ENCODE data around the gene EDC4. TPM values are rescaled to one million over a fixed set of nuclear protein-coding genes. Genes with fewer than 3 reads are reported as not detected.

The EDC4 gene
- total RNA-seq, 1 experiment from 2014 or later: 100 TPM

GRCh38 chr16:67926181-67926750 lies 53.4 kb downstream of the EDC4 start:
- intact Hi-C loops (cut with micrococcal nuclease): no loop called here
- TF ChIP-seq SIN3A (IDR thresholded peaks at IDR 0.05; ENCODE audit: low read depth): no peak
- TF ChIP-seq, protein P1, sequence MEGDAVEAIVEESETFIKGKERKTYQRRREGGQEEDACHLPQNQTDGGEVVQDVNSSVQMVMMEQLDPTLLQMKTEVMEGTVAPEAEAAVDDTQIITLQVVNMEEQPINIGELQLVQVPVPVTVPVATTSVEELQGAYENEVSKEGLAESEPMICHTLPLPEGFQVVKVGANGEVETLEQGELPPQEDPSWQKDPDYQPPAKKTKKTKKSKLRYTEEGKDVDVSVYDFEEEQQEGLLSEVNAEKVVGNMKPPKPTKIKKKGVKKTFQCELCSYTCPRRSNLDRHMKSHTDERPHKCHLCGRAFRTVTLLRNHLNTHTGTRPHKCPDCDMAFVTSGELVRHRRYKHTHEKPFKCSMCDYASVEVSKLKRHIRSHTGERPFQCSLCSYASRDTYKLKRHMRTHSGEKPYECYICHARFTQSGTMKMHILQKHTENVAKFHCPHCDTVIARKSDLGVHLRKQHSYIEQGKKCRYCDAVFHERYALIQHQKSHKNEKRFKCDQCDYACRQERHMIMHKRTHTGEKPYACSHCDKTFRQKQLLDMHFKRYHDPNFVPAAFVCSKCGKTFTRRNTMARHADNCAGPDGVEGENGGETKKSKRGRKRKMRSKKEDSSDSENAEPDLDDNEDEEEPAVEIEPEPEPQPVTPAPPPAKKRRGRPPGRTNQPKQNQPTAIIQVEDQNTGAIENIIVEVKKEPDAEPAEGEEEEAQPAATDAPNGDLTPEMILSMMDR (IDR thresholded peaks at IDR 0.05 in 2 of 3, conservative IDR thresholded peaks at IDR 0.05 in 1 of 3; ENCODE audit: borderline replicate concordance in 1 of 3, insufficient read depth in 1 of 3, low read depth in 2 of 3, low read length in 2 of 3): peak in 2 of 3 experiments; percentile 25 to 33; a peak in 3 of 6 replicates
- H2AFZ ChIP-seq (ENCODE audit: low read depth, low read length, poor library complexity, severe bottlenecking): no peak overlapping the region
- DNase-seq (ENCODE audit: low read depth, low spot score) (no peak), ATAC-seq (peak; percentile 52)
- H3K4me3 ChIP-seq (replicated peaks in 1 of 2; ENCODE audit: low read depth in 1 of 2, low read length in 2 of 2): no peak overlapping the region
- H3K36me3 ChIP-seq (ENCODE audit: control insufficient read depth in 1 of 2, insufficient read depth in 2 of 2, low read length in 2 of 2): no peaks in the 10 kb centered on the region; a peak in 2 of 4 replicates
- BruUV-seq (replicated peaks): no TSS peak
- ChIA-PET CTCF (interaction anchor here (0.8 kb wide), 1 partner anchor 9 kb away, joined by 5 read pairs; no protein-coding TSS in a partner anchor), POLR2A (interaction anchor here (0.6 to 2.4 kb wide), 2 partner anchors 9 to 114 kb away, joined by 3 to 8 read pairs; no protein-coding TSS in a partner anchor), RAD21 (ENCODE audit: low non-redundant PET in 1 of 2, low total read pairs in 2 of 2, uncharacterized antibody in 2 of 2, unreplicated experiment in 2 of 2) (no interaction called here)
- no peaks in the 10 kb centered on the region for H3K9me2 ChIP-seq (ENCODE audit: insufficient read depth)
- no peaks in the 10 kb centered on the region for H3K9me3 ChIP-seq (ENCODE audit: control insufficient read depth in 1 of 2, insufficient read depth in 1 of 2, low read depth in 1 of 2, low read length in 2 of 2)
- no peak overlapping the region for H3K4me2 ChIP-seq (ENCODE audit: low read length)
- no peaks in the 10 kb centered on the region for H3K79me2 ChIP-seq (ENCODE audit: insufficient read depth, low read length)
- no peaks in the 10 kb centered on the region for H3K4me1 ChIP-seq (ENCODE audit: control insufficient read depth in 1 of 2, insufficient read depth in 2 of 2, low read length in 2 of 2)
- no peak overlapping the region for H3K27ac ChIP-seq (ENCODE audit: low read depth, low read length)
- no peaks in the 10 kb centered on the region for H3K27me3 ChIP-seq (ENCODE audit: insufficient read depth, low read length)
- H3K9ac ChIP-seq (ENCODE audit: low read length): no peak overlapping the region
- no peaks in the 10 kb centered on the region for H4K20me1 ChIP-seq (ENCODE audit: insufficient read depth)

DNA sequence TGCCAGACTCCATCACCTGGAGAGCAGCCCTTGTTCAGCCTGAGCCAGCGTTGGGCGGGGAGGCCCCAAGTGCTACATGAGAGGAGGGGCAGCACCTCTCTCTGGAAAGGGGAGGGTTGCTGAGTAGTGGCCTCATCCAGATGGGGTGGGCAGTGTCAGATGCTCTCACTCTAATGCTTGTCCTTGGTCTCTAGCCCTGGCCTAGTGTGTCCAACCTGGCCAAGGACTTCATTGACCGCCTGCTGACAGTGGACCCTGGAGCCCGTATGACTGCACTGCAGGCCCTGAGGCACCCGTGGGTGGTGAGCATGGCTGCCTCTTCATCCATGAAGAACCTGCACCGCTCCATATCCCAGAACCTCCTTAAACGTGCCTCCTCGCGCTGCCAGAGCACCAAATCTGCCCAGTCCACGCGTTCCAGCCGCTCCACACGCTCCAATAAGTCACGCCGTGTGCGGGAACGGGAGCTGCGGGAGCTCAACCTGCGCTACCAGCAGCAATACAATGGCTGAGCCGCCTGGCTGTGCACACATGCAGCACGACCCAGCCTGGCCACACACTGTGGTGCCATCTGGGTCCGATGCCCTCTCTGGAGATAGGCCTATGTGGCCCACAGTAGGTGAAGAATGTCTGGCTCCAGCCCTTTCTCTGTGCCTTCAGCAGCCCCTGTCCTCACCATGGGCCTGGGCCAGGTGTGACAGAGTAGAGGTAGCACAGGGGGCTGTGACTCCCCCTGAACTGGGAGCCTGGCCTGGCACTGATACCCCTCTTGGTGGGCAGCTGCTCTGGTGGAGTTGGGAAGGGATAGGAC lies 54.5 kb downstream of the EDC4 start:
- H3K27ac ChIP-seq (ENCODE audit: low read depth, low read length): no peak overlapping the region
- ATAC-seq (no peak), DNase-seq (ENCODE audit: low read depth, low spot score) (no peak)
- H3K9ac ChIP-seq (ENCODE audit: low read length): no peak overlapping the region
- no peaks in the 10 kb centered on the region for H3K27me3 ChIP-seq (ENCODE audit: insufficient read depth, low read length)
- no peaks in the 10 kb centered on the region for H3K9me2 ChIP-seq (ENCODE audit: insufficient read depth)
- no peaks in the 10 kb centered on the region; a peak in 2 of 4 replicates for H3K36me3 ChIP-seq (ENCODE audit: control insufficient read depth in 1 of 2, insufficient read depth in 2 of 2, low read length in 2 of 2)
- no peaks in the 10 kb centered on the region for H3K79me2 ChIP-seq (ENCODE audit: insufficient read depth, low read length)
- ChIA-PET CTCF (interaction anchor here (1.0 to 1.2 kb wide), 2 partner anchors 8 to 254 kb away, joined by 3 read pairs; no protein-coding TSS in a partner anchor), RAD21 (ENCODE audit: low non-redundant PET in 1 of 2, low total read pairs in 2 of 2, uncharacterized antibody in 2 of 2, unreplicated experiment in 2 of 2) (no interaction called here), POLR2A (no interaction called here)
- H3K4me1 ChIP-seq (ENCODE audit: control insufficient read depth in 1 of 2, insufficient read depth in 2 of 2, low read length in 2 of 2): no peaks in the 10 kb centered on the region
- no peak overlapping the region for H2AFZ ChIP-seq (ENCODE audit: low read depth, low read length, poor library complexity, severe bottlenecking)
- H3K4me3 ChIP-seq (replicated peaks in 1 of 2; ENCODE audit: low read depth in 1 of 2, low read length in 2 of 2): no peak overlapping the region
- intact Hi-C loops (cut with micrococcal nuclease): no loop called here
- no peaks in the 10 kb centered on the region for H3K9me3 ChIP-seq (ENCODE audit: control insufficient read depth in 1 of 2, insufficient read depth in 1 of 2, low read depth in 1 of 2, low read length in 2 of 2)
- H4K20me1 ChIP-seq (ENCODE audit: insufficient read depth): no peaks in the 10 kb centered on the region
- H3K4me2 ChIP-seq (ENCODE audit: low read length): no peak overlapping the region
- BruUV-seq (replicated peaks): no TSS peak
- TF ChIP-seq, protein P2, sequence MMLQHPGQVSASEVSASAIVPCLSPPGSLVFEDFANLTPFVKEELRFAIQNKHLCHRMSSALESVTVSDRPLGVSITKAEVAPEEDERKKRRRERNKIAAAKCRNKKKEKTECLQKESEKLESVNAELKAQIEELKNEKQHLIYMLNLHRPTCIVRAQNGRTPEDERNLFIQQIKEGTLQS (IDR thresholded peaks at IDR 0.05): no peak
- TF ChIP-seq SP1 (IDR thresholded peaks at IDR 0.05; ENCODE audit: low read depth) (no peak), ZNF274 (IDR thresholded peaks at IDR 0.05; ENCODE audit: low read depth, low read length) (no peak), POLR2A (IDR thresholded peaks at IDR 0.05; ENCODE audit: borderline replicate concordance, extremely low read depth, insufficient read depth, insufficient read length) (no peak), REST (IDR thresholded peaks at IDR 0.05; ENCODE audit: low read depth) (no peak)
- TF ChIP-seq, protein P3, sequence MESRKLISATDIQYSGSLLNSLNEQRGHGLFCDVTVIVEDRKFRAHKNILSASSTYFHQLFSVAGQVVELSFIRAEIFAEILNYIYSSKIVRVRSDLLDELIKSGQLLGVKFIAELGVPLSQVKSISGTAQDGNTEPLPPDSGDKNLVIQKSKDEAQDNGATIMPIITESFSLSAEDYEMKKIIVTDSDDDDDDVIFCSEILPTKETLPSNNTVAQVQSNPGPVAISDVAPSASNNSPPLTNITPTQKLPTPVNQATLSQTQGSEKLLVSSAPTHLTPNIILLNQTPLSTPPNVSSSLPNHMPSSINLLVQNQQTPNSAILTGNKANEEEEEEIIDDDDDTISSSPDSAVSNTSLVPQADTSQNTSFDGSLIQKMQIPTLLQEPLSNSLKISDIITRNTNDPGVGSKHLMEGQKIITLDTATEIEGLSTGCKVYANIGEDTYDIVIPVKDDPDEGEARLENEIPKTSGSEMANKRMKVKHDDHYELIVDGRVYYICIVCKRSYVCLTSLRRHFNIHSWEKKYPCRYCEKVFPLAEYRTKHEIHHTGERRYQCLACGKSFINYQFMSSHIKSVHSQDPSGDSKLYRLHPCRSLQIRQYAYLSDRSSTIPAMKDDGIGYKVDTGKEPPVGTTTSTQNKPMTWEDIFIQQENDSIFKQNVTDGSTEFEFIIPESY (IDR thresholded peaks at IDR 0.05; ENCODE audit: extremely low read depth, insufficient replicate concordance, low read length): no peak
